ENCODE measurements around the gene NDE1.
"Not testable (repeated sequence)": the region's sequence is repeated elsewhere in the genome, so short reads cannot be mapped to it uniquely, and the experiment has no call there.

The NDE1 gene

DNA sequence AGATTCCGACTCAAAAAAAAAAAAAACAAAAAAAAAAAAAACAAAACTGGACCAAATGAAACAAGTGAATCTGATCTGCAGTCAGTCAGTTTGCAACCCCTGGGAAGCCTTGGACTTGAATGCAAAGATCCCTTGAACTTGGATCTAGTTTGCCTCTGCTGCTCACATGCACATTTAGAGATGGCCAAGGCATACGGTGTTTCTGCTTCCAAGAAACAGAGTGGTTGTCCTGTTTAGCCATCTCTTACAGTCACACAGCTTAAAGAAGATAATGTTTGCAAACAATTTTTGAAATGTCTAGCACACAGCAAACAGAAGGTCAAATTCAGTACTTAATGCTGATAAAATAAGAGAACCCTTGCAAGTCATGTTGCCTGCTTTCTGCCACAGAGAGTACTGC, 4.5 kb downstream of the NDE1 start:
- TF ChIP-seq, protein P1, sequence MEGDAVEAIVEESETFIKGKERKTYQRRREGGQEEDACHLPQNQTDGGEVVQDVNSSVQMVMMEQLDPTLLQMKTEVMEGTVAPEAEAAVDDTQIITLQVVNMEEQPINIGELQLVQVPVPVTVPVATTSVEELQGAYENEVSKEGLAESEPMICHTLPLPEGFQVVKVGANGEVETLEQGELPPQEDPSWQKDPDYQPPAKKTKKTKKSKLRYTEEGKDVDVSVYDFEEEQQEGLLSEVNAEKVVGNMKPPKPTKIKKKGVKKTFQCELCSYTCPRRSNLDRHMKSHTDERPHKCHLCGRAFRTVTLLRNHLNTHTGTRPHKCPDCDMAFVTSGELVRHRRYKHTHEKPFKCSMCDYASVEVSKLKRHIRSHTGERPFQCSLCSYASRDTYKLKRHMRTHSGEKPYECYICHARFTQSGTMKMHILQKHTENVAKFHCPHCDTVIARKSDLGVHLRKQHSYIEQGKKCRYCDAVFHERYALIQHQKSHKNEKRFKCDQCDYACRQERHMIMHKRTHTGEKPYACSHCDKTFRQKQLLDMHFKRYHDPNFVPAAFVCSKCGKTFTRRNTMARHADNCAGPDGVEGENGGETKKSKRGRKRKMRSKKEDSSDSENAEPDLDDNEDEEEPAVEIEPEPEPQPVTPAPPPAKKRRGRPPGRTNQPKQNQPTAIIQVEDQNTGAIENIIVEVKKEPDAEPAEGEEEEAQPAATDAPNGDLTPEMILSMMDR (IDR thresholded peaks at IDR 0.05; ENCODE audit: insufficient read depth, low read depth, low read length, missing control alignments), result no peak
- no peak for DNase-seq (ENCODE audit: low read depth)
- no peak overlapping the region for H3K4me3 ChIP-seq (ENCODE audit: low read depth, low read length)

DNA sequence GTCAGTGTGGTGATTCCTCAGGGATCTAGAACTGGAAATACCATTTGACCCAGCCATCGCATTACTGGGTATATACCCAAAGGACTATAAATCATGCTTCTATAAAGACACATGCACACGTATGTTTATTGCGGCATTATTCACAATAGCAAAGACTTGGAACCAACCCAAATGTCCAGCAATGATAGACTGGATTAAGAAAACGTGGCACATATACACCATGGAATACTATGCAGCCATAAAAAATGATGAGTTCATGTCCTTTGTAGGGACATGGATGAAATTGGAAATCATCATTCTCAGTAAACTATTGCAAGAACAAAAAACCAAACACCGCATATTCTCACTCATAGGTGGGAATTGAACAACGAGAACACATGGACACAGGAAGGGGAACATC, 5.5 kb downstream of the NDE1 start:
- not testable (repeated sequence) for H3K4me3 ChIP-seq (ENCODE audit: low read depth, low read length); DNase-seq (ENCODE audit: low read depth)

DNA sequence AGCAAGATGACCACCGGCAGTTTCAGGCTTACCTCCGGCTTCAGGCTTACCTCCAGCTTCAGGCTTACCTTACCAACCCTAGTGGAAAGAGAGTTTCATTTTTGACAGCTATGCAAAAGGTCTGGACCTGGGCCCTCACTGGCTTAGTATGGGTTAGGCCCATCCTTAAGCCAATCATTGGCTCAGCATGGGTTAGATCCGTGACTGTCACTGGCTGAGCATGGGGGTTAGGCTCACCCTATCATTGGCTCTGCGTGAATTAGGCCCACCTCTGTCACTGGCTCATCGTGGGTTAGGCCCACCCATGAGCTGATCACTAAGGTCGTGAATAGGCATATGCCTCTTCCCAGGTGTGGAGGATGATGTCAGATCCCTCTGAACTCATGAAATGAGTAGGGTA, 8.1 kb downstream of the NDE1 start:
- TF ChIP-seq, protein P1 (IDR thresholded peaks at IDR 0.05; ENCODE audit: insufficient read depth, low read depth, low read length, missing control alignments), result no peak
- peak; percentile 44 for DNase-seq (ENCODE audit: low read depth)
- H3K4me3 ChIP-seq (ENCODE audit: low read depth, low read length), result no peak overlapping the region

DNA sequence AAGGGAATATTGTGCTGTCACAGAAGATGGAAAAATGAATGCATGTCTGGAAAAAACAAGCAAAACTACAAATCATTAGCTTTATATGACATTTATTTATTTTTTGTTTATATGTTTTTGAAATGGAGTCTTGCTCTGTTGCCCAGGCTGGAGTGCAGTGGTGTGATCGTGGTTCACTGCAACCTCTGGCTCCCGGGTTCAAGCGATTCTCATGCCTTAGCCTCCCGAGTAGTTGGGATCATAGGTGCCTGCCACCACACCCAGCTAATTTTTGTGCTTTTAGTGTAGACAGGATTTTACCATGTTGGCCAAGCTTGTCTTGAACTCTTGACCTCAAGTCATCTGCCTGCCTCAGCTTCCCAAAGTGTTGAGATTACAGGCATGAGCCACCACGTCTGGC, 8.5 kb downstream of the NDE1 start:
- no peak overlapping the region for H3K4me3 ChIP-seq (ENCODE audit: low read depth, low read length)
- TF ChIP-seq, protein P1 (IDR thresholded peaks at IDR 0.05; ENCODE audit: insufficient read depth, low read depth, low read length, missing control alignments), result no peak
- DNase-seq (ENCODE audit: low read depth), result no peak

DNA sequence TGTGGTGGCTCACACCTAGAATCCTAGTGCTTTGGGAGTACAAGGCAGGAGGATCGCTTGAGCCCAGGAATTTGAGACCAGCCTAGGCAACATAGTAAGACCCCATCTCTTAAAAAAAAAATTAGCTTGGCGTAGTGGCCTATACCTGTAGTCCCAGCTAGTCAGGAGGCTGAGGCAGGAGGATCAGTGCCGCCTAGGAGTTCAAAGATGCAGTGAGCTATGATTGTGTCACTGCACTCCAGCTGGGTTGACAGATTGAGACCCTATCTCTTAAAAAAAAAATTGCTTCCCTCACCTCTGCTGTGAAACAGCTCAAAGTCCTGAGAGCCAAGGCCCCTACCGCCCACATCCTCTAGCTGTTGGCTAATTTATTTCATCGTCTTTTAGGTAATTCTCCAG, 10.2 kb downstream of the NDE1 start:
- TF ChIP-seq, protein P1 (IDR thresholded peaks at IDR 0.05; ENCODE audit: insufficient read depth, low read depth, low read length, missing control alignments), result no peak
- H3K4me3 ChIP-seq (ENCODE audit: low read depth, low read length), result no peak overlapping the region
- DNase-seq (ENCODE audit: low read depth), result no peak

DNA sequence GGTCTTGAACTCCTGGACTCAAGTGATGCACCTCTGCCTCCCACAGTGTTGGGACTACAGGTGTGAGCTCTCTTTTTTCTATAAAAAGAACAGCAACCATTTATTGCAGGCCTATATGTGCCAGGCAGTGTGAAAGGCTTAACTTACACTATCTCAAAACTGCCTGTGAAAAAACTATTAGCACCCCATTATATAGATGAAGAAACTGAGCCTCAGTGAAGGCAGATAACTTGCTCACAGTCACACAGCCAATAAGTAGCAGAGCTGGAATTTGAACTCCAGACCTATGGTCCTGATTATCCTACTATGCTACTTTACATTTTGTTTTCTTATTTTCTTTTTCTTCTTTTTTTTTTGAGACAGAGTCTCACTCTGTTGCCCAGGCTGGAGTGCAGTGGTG, 15.1 kb downstream of the NDE1 start:
- TF ChIP-seq, protein P1 (IDR thresholded peaks at IDR 0.05; ENCODE audit: insufficient read depth, low read depth, low read length, missing control alignments), result no peak
- H3K4me3 ChIP-seq (ENCODE audit: low read depth, low read length), result no peak overlapping the region
- no peak for DNase-seq (ENCODE audit: low read depth)

DNA sequence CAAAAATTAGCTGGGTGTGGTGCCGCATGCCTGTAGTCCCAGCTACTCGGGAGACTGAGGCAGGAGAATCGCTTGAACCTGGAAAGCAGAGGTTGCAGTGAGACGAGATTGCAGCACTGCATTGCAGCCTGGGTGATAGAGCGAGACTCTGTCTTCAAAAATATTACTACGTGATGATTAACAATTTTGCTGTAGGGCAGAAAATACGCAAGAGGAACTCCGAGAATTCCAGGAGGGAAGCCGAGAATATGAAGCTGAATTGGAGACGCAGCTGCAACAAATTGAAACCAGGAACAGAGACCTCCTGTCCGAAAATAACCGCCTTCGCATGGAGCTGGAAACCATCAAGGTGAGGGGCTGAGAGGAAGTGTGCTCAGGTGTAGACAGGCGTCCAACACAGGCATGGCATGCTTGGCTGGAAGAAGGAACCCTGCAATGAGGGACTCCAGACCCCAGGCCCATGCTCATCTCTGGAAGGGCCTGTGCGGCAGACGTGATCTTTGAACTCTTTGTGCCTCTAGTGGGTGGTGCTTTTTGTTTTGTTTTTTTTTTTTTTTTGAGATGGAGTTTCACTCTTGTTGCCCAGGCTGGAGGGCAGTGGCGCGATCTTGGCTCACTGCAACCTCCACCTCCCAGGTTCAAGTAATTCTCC, 17.2 kb downstream of the NDE1 start:
- no peak overlapping the region for H3K4me3 ChIP-seq (ENCODE audit: low read depth, low read length)
- TF ChIP-seq, protein P1 (IDR thresholded peaks at IDR 0.05; ENCODE audit: insufficient read depth, low read depth, low read length, missing control alignments), result no peak
- no peak for DNase-seq (ENCODE audit: low read depth)

Data from GM12865 (cell line).